GM13977 (cell line): ENCODE results near the gene SHISAL2A.

Experiments
- DNase-seq: peaks from one replicate; pipeline ENCODE4 v3.0.0; 2012; ENCODE audit warnings: low spot score
- CTCF ChIP-seq: IDR thresholded peaks from 2 replicates; pipeline ENCODE4 v1.5.1; 2012; ENCODE audit warnings: mild to moderate bottlenecking, control low read depth; ENCODE audit not compliant: insufficient read depth; ENCODE audit errors: extremely low read depth, missing control alignments
- in situ Hi-C: fragments of 300-500 bp; cut with MboI; formaldehyde crosslinking; loops from one replicate; pipeline ENCODE4 v1.12.0; 2022; ENCODE audit warnings: low sequenced_read_pairs, low pct_unique_long_range_greater_than_20kb, mixed read lengths, inconsistent platforms; ENCODE audit not compliant: unreplicated experiment

SHISAL2A gene

DNA sequence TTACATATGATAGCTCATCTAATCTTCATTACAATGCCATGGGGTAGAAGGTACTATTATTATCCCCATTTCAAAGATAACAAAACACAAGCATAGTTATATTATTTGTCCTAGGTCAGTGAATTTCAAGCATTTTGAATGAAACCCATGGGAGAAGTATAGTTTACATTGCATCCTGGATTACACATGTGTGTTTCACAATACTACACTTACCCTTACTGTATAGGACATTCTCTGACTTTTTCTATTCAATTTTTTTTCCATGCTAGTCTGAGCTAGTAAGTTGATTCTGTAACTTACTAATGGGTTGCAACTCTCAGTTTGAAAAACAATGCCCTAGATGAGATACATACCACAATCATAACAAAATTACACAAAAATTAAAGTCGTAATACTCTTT is 39.5 kb upstream of the SHISAL2A start:
- TF ChIP-seq CTCF: no peak
- DNase-seq: no peak
- in situ Hi-C loops: no loop called here

GRCh38 chr1:52595061-52595460 is 37.9 kb upstream of the SHISAL2A start:
- in situ Hi-C loops: no loop called here
- no peak for DNase-seq
- no peak for TF ChIP-seq CTCF

DNA sequence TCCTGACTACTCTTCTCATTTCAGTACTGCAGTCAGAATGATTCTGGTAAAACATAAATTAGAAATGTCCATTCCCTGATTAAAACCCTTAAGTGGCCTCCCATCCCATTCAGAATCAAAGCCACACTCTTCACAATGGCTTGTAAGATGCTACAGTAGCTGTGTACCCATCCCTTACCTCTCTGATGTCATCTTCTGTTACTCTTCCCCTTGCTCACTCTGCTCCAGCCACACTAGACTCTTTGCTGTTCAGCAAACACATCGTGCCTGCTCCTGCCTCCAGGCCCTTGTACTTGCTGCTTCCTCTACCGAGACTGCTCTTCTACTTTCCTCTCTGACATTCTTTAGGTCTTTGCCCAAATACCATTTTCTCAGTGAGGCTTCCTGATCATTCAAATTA is 35.1 kb upstream of the SHISAL2A start:
- no peak for DNase-seq
- no peak for TF ChIP-seq CTCF
- in situ Hi-C loops: no loop called here

GRCh38 chr1:52598729-52599128 is 34.2 kb upstream of the SHISAL2A start:
- DNase-seq: no peak
- no peak for TF ChIP-seq CTCF
- in situ Hi-C loops: no loop called here

GRCh38 chr1:52599236-52599635 is 33.7 kb upstream of the SHISAL2A start:
- no peak for TF ChIP-seq CTCF
- in situ Hi-C loops: no loop called here
- DNase-seq: no peak

DNA sequence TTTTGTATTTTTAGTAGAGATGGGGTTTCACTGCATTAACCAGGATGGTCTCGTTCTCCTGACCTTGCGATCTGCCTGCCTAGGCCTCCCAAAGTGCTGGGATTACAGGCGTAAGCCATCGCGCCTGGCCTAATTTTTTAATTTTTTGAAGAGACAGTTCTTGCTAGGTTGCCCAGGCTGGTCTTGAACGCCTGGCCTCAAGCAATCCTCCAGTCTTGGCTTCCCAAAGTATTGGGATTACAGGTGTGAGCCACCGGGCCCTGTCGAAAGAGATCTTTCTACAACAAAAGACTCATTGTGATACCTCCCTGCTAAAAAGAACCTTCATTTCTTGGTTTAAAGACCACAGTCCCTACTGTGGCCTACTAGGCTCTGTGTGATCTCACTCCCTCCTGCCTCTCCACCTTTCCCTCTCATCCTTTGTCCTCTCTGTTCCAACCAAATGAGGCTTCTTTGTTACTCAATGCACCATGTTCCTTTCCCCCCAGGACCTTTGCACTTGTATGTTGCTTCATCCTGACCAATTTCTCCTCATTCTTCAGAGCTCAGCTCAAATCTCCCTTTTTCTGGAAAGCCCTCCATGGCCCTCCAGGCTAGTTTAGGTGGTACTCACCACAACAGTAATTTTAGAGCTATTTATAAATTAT is 32.3 kb upstream of the SHISAL2A start:
- in situ Hi-C loops: no loop called here
- no peak for TF ChIP-seq CTCF

More for the DNA sequence above, 32.3 kb upstream of the SHISAL2A start:
- DNase-seq: no peak
